Stimulated activated CD4-positive, alpha-beta T cell treated with anti-CD3 and anti-CD28 coated beads, Interleukin-4, amount 100 ng/mL, for 24 hours (primary cell): ENCODE results near the gene SRGAP3.

ENCODE experiments used
- DNase-seq: peaks from one replicate; pipeline ENCODE4 v3.0.0-alpha.2; 2020

Gene SRGAP3

DNA sequence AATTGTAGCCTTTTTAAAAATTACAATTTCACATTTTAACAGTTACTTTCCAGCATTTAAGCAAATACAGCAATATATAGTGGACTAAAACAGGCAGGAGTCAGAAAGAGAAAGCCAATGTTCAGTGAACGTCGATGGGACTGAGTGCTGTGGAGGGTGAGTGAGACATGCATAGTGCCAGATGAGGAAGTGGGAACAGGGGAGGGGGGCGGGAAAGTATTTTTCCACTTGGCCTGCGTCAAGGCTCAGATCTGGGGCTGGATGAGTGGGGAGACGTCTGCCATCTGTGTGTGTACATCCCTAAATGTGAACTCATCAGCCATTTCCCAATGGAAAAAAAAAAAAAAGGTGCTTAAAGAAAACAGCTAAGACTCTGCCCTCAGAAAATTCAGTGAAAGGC is 266.9 kb downstream of the SRGAP3 start:
- no peak for DNase-seq

DNA sequence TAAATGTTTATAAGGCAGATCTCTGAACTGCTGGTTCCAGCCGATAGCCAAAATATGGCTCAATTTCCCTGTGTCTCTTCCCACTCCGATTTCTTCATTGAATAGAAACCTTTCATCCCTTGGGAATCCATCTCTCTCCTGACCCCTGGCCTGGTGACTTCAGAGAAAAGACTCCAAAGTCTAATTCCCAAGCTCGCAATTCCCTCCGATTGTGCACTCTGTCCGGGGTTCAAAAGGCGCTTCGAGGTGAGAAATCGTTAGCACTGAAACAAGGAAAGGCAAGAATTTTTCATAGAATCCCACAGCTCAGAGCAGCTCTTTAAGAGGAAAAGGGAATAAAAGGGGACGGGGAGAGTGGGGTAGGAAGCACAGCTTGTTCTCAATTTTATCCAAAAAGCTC is 267.7 kb downstream of the SRGAP3 start:
- no peak for DNase-seq

DNA sequence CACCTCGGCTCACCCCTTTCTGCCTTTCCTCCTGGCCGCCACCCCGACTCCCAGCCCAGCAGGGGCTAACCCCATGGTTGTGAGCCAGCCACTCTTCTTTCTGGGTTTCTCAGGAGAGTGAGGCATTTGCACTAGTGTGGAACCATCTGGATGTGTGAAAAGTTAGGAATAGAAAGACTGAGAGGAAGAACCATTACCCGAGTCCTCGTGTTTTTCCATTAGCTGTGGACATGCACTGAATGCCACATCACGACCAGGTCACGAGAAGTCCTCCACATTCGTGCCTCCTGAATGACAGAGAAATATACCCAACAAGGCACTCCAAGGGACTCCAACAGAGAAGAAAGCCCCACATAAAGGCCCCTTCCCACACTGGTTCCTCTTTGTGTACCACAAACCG is 268.1 kb downstream of the SRGAP3 start:
- DNase-seq: no peak

DNA sequence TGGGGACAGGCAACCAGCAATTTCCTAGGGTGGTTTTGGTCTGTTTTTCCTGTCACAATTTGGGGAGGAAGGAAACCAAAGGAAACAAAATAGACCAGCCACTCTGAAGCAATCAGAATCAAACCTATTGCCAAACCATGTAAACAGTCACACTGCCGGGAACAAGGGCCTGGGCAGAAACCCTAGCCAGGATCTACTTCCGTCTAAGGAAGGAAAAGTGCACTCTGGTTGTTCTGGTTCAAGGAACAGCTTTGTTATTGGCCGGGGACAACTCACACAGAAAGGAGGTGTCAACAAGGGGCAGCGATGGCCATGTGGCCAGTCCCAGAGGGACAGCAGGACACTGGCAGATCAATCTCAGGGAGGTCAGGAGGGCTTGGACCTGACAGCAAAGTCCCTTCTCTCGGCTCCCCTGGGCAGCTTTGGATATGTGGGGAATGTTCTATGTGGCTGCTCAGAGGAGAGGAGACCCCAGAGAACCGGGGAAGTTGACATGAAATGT is 268.6 kb downstream of the SRGAP3 start:
- DNase-seq: no peak

DNA sequence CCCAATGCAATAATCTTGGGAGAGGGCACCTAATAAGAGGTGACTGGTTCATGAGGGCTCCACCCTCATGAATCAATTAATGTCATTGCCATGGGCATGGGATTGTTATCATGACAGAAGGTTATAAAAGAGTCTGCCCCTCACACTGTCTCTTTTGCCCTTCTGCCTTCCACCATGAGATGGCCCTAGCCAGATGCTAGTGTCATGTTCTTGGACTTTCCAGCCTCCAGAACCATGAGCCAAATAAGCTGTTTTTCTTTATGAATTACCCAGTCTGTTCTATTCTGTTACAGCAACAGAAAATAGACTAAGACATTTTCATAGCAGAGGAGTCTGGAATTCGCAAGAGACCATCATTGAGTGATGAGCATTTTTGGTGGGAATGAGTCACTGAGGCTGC is 270.2 kb downstream of the SRGAP3 start:
- no peak for DNase-seq

DNA sequence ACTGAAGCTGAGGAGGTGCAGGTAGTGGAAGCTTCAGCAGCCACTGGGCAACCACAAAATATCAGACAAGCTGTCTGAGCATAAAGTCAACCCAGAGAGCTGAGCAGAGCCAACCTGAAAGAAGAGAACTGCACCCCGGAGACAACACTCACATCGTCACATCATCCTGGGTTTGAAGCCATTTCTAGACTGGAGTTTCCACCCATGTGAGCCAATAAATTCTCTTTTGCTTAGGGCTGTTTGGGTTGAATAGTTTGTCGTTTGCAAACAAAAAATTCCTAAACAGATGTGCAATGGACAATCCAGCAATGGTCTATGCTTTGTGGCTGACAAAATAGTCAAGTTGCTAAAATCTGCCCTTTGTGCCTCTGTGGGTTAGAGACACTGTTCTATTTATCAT is 270.9 kb downstream of the SRGAP3 start:
- DNase-seq: no peak

DNA sequence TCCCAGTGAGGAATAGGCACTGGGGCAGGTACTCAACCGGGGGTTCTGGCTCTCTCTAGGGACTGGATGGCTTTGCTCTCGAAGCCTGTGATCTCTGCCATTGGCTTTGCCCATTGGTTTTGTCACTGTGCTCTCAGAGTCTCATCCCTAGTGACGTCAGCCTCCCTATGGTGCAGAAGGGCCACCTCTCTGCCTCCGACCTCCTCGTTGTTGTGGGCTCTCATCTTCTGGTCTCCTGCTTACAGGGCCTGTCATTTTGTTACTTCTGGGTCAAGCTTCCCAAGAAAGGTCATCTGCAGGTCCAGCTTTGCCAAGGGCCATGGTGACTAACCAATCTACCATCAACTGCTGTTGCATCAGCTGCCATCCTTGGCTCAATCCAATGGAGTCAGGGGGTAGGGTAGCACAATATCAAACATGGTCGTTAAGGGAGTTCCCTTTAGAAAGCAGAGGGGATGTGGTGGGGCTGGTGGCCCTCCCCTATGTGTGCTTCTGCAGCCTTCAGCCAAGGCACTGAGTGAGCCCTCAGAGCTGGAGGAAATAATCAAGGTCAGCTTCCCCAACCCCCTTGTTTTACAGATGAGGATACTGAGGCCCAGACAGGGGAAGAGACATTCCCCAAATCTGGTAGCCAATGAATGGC is 272.8 kb downstream of the SRGAP3 start:
- DNase-seq: no peak

DNA sequence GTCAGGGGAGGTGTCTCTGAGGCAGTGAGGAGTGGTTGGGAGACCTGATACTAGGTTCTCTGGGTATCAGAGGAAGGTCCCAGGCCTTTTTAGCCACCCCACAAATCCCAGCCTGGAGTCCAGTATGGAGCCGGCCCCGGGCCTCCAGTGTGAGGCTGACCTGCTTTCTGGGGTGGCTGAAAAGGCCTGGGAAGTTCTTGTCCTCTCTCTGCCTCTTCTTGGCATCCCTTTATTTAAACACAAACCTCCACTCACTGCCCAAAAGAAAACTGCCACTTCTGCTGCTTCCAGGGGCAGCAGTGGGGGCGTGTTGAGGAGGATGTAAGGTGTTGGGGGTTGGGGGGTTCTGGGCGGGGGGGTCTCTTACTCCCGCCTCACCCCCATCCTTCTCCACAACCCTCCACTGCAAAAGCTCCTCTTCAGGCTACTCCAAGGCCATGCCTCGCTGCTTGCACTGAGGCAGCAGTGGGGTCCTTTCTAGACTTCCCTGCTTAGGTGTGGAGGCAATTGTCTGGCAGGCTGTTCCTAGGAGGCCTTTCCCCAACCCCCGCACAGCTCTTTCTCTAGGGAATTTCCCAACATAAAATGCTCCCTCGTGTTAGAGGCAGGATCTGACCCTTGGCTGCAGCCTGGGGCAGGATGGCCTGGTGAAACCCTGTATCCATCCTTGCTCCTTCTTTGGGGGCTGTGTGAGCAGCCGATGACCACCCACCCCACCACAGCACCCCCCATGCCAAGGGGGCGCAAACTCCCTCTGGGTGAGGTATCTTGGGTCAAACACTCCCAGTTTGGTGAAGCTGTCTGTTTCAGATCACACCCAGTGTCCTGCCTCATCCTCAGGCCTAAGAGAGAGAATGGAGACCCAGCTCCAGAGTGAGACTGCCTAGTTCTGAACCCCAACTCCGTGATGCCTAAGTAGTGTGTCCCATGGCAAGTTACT is 274.1 kb downstream of the SRGAP3 start:
- DNase-seq: no peak

DNA sequence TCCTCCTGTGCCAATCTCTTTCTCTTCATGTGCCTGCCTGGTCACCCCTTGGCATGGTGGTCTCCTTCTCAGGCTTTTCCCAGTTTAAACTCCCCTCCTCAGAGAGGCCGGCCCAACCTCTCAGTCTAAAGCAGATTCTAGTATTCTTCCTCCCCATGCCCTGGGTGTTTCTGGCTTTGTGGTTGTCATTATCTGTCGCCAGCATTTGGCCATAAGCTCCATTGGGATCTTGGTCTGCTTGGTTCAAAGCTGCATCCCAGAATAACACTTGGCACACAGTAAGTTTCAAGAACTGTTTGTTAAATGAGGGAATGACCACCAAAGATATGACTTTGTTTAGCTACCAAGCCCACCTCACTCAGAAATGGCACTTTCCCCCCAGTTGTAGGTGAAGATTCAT is 275.0 kb downstream of the SRGAP3 start:
- DNase-seq: no peak

DNA sequence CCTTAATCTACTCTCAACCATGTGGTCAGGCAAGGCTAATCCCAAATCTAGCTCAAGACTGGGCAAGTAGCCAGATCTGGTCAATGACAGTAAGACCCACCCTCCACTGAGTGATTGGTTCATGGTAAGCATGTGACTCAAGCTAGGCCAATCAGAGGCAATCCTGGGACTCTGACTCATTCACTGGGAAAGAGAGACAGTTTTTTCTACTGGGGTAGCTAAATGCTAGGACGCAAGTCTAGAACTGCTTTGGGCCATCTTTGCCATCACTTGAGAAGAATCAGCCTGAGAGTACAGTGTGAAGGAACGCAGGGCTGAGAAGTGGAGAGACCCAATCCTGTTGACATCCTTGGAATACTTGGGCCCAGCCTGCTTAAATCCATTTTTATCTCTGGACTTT is 276.8 kb downstream of the SRGAP3 start:
- DNase-seq: no peak

DNA sequence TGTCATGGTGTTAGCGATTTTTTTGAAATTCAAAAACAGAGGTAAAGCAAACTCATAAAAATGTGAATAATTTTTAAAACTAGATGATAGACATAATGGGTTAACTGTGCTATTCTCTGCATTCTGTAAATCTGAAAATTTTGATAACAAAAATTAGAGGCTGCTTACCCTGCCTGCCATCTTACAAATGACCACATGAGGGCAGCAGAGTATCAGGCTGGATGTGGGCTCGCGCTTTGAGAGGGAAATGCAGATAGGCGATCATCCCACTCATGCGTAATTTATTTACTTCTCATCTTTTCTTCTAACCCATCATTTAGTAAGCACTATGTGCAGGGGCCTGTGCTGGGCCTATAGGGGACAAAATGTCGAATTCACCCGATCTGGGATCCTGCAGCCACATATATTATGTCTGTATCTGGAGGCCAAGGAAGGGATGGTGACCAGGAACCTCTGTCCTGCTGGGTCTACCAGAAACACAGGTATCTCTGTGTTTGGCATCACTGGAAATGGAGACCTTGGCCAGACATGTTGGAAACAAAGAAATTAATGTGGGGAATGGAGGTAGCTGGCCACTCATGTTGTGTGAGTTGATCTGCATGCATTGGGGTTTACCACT is 278.4 kb downstream of the SRGAP3 start:
- DNase-seq: peak; percentile 79

DNA sequence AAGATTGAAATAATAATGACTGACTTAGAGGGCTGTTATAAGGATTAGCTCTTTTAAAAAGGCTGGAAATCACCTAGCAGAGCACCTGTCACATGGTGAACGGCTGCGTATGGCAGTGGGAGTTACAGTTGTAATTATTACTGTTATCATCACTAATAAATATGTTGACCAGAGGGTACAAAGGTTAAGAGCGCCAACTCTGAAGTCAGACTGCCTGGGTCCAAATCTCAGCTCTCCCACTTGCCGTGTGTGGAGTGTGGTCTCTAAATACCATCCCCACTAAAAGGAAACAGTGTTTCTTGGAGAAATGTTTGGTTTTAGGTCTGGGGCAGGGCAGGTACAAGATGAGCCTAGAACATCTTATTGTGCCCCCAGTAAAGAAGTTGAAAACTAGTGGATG is 280.2 kb downstream of the SRGAP3 start:
- no peak for DNase-seq

DNA sequence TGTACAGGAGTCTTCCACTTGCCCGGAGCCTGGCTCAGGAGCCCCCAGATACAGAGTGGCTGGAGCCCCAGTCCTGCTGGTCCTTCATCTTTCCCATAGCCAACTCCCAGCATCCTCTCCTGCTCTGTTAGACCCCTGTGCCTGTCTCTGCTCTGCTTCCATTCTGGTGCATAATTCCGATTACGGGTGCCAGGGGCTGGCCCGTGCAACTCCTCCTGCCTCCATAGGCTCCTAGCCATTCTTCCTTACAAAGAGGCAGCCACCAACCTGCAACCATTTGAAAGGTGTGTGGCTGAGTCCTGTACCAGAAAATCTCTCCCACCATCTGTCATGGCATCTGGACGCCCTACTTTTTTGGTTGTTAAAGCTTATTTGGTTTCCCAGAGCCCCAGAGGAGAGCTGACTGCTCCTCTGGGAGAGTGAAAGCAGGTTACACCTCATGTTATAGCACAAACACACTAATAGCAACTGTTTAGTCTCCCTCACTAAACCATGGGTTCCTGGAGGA is 281.0 kb downstream of the SRGAP3 start:
- no peak for DNase-seq

DNA sequence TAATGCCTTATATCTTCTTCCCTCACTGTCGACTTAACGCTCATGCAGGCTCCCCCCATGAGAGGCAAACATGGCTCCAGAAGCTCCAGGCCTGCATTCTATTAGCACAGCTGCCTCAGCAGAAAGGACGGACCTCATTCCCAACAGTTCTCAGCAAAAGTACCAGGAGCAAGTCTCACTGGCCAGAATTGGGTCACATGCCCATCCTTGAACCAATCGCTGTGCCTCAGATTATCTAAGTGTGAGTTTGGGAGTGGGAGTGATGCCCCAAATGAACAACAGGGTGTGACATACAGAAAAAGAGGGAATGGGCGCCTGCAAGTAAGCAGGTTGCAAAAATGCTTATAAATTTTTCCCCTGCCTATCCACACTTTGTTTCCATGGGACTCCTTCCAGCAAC is 281.9 kb downstream of the SRGAP3 start:
- no peak for DNase-seq

DNA sequence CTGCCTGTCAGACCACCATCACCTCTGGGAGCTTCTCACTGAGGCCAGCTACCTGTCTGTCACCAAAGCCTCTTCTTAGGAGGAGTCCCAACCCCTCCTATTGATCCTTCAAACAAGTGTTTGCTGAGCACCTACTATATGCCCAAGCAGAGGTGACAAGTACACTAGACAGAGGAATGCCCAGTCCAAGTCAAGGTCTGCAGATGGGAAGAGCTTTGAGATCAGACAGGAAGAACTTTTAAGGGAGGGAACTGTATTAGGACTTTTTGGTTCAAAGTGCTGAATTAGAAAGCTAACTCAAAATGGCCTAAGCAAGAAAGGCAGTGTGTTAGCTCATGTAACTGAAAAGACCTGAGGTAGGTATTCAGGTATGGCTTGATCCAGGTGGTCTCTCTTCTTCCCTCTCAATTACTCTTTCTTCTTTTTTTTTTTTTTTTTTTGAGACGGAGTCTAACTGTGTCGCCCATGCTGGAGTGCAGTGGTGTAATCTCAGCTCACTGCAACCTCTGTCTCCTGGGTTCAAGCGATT is 282.6 kb downstream of the SRGAP3 start:
- DNase-seq: no peak

DNA sequence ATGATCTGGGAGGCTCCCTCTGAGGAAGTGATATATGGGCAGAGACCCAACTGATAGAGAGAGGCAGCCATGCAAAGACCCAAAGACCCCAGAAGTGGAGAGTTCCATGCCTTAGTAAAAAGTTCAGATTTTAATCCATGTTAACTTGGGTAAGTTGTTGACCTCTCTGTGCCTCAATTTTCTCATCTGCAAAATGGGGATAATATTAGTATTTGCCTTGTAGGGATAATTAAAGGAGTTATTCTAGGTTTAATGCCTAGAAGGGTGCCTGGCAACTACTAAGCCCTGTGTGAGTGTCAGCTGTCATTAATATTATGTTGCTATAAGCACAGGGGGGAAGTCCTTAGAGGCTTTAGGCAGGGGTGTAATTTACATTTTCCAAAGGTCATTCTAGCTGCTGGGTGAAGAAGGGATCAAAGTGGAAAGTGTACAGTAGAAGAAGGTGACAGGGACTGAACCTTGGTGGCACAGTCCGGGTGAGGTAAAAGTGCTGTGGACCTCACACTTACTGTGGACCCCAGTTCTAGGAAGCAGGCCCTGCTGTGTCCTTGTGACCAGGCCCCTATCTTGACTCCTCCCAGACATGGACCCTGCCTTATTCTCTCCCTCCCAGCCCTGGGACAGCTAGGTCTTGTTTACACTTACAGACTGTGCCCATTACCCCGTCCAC is 283.2 kb downstream of the SRGAP3 start:
- DNase-seq: no peak

DNA sequence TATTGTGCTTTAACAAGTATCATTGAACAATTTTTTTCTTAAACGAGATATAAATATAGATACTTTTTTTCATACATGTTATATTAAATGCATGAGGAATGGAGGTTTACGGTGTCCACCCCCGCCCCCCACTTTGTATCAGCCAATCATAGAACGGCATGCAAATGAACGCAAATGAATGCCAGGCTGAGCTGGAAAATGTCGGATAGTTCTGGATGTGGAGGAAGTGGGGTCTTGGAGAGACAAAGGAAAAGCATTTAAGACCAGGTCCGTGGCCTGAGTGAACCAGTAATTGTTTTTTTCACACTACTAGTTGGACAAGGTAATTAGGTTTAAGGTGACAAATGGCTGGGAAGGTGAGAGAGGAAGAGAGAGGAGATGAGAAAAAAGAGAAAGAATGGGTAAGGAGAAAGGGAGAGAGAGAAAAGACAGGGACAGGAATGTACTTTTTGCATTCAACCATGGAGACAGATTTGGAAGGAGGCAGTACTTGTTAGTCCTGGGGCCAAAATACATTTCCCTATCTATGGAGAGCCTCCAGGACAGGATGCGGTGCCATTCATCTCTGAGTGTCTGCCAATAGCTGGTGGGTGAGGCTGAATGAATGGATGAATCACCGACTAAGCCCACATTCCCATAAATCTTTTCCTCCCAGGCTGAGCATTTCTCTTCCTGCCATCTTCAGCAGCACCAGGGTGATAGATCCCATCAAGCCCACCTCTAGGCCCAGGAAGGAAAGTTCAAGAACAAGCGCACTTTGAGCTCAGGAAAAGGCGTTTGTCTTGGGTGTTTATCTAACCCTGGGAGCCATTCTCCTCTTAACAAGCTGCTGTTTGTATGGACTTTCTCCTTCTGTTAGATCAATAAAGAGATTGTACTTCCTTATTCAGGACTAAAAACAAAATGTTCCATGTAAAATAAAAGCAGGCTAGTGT is 284.7 kb downstream of the SRGAP3 start:
- no peak for DNase-seq

DNA sequence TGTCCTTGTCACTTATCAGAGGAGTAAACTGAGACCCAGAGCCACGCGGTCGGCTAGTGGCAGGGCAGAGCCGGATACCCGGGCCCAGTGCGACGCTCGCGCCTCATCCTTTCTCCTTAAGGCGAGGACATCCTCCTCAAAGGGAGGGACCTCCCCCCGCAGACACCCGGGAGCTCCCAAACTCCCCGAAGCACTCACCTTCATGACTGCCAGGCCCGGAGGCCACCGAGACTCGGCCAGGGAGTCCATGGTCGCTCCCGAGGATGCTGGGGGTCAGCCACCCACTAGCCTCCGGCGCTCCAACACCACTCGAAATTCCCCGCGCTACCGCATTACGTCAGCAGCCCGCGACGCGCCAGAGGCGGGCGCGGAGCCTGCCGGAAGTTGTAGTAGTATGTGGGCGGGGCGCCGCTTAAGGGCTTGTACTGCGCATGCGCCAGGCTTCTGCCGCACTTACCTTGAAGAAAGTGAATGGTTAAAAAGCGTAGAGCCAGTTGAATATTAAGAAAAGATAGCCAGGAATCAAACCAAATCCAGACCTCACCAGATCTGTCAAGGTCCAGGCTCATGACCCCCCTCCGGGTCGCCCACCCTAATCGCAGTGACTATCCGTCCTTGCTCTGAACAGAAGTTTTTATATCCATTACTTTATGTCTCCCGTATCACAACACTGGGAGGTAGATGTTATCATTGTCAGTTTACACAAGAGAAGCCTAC is 286.2 kb downstream of the SRGAP3 start, which contains the start of gene RAD18:
Gene RAD18, minus strand, starts transcription at position 336 of the 717 bp plus-strand sequence. Its CDS starts 87 bp downstream, at position 249.
- peak; percentile 92 for DNase-seq

DNA sequence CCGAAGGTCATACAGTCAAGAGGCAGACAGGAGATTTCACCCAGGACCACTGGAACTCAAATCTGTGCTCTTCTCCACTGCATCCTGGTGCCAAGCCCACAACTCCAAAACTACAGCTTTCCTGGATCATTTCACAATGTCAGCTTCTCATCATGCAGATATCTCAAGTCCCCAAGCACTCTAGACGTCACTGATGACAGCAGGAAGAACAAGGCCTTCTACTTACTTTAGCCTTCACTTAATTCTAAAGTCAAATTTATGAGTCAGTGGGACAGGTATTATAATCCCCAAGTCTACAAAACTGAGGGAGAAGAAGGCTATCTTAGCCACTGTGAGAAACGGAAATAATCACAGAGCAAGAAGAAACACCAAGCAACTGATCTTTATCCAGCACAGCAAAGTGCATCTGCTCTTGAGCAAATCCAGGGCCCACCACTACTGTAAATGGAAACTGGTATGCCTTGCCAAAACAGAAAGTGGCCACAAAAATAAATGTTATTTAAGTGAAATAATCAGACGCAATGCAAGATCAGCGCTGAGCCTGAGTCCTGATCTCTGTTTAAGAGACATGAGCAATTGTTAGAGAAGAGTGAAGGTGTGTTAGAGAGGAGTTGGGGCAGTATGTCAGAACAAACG is 287.1 kb downstream of the SRGAP3 start:
- DNase-seq: no peak

DNA sequence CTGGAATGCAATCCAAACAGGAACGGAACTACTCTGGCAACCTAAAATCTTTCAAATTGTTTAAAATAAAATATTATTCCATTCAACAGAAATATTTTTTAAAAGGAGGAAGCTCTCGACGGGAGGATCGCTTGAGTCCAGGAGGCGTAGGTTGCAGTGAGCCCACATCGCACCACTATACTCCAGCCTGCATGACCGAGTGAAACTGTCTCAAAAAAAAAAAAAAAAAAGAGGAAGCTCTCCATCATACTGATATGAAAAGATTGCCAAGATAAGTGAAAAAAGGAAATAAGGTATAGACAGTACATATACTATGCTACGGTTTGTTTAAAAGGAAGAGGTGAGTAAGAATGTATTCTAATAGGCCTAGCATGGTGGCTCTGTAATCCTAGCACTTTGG is 289.8 kb downstream of the SRGAP3 start:
- DNase-seq: no peak
